Cardiac muscle cell (in vitro differentiated cells and primary cell): Measurements from ENCODE around the gene TRAPPC11. TPM values are rescaled to one million over a fixed set of nuclear protein-coding genes. Genes with fewer than 3 reads are reported as not detected.
A peak's percentile ranks its signal among the peaks of the same experiment; 100 is the strongest.

Source experiments
- DNase-seq, 2 donors: peaks; one replicate each; pipeline versions ENCODE4 v3.0.0 to v3.0.0-alpha.2; 2010 to 2017; ENCODE audit warnings: low read depth in 1 of 2, low spot score in 1 of 2
- H3K27ac ChIP-seq: fragments of 200-600 bp; sonication (generic); 2 replicates; pipeline ENCODE4 v1.5.1; 2016
- H3K27me3 ChIP-seq: fragments of 200-600 bp; sonication (generic); 2 replicates; pipeline ENCODE4 v1.6.0; 2016; ENCODE audit warnings: control low read depth
- H3K36me3 ChIP-seq: fragments of 200-600 bp; sonication (generic); 2 replicates; pipeline ENCODE4 v1.5.1; 2016; ENCODE audit warnings: control low read depth
- H3K4me1 ChIP-seq: fragments of 200-600 bp; sonication (generic); 2 replicates; pipeline ENCODE4 v1.8.1; 2017; ENCODE audit warnings: low read depth, mild to moderate bottlenecking, mixed run types
- H3K4me3 ChIP-seq: fragments of 200-600 bp; sonication (generic); 2 replicates; pipeline ENCODE4 v1.5.1; 2016; ENCODE audit warnings: mild to moderate bottlenecking
- H3K9me3 ChIP-seq: fragments of 200-600 bp; sonication (generic); 2 replicates; pipeline ENCODE4 v1.5.1; 2017; ENCODE audit warnings: low read depth, mild to moderate bottlenecking, control low read depth
- polyA plus RNA-seq: library from polyadenylated mRNA; unstranded; fragments of >200 nt; fragmentation: Nextera tagmentation; extraction: Ambion mirVana; gene quantifications from 2 replicates; pipeline ENCODE4 v1.2.1, GENCODE V29; 2016
- total RNA-seq: library from RNA; depleted of rRNA; stranded (reverse); fragments of >200 nt; gene quantifications from 2 replicates; pipeline ENCODE4 v1.2.3, GENCODE V29; 2016
- TF ChIP-seq, protein P1 (sequence below): IDR thresholded peaks from 2 replicates; pipeline ENCODE4 v1.5.1; 2012; ENCODE audit warnings: low read depth, mild to moderate bottlenecking, low read length

TRAPPC11 gene
- total and polyA plus RNA-seq, 2 experiments from 2014 or later, result 15.8 to 45.7 TPM

DNA sequence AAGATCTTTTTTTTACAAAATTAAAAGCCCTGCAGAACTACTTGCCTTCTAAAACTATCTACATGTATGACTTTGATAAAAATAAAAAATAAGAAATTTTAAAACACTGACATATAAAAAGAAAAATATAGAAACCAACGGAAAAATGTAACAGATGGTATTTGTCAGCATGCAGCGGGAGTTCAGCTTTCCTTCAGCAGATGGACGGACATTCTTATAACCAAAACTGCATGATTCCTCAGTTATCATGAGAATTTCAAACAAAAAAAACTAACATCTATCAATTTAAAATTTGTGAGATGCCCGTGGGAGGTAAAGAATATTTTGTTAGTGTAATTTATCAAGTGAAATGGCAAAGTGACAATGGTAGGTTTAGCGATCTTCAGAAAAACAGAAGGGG, 23.4 kb upstream of the TRAPPC11 start:
- no peak overlapping the region for H3K4me3 ChIP-seq
- no peak overlapping the region for H3K27ac ChIP-seq
- TF ChIP-seq, protein P1, sequence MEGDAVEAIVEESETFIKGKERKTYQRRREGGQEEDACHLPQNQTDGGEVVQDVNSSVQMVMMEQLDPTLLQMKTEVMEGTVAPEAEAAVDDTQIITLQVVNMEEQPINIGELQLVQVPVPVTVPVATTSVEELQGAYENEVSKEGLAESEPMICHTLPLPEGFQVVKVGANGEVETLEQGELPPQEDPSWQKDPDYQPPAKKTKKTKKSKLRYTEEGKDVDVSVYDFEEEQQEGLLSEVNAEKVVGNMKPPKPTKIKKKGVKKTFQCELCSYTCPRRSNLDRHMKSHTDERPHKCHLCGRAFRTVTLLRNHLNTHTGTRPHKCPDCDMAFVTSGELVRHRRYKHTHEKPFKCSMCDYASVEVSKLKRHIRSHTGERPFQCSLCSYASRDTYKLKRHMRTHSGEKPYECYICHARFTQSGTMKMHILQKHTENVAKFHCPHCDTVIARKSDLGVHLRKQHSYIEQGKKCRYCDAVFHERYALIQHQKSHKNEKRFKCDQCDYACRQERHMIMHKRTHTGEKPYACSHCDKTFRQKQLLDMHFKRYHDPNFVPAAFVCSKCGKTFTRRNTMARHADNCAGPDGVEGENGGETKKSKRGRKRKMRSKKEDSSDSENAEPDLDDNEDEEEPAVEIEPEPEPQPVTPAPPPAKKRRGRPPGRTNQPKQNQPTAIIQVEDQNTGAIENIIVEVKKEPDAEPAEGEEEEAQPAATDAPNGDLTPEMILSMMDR, result no peak
- DNase-seq, result peak in 1 of 2 donors; percentile 36
- no peaks in the 10 kb centered on the region for H3K36me3 ChIP-seq
- H3K27me3 ChIP-seq, result no peaks in the 10 kb centered on the region
- peaks cover 5% of the 10 kb centered on the region for H3K4me1 ChIP-seq
- H3K9me3 ChIP-seq, result no peaks in the 10 kb centered on the region

DNA sequence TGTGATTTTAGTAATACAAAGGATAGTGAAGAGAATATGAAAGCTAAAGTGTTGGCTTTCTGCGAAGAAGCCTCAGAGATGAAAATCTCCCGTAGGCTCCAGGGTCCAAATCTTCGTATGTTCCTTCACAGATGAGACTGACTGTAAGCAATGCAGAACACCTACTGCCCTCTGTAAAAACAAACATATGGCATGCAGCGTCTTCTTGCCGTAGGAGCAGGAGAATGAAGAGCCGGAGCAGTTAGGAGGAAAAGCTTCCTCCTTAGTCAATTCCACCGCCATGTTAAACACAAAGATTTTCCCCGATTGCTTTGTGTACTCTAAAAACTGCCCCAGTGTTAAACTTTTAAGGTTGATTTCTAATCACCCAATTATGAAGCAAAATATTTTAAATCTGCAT, 22.6 kb upstream of the TRAPPC11 start:
- Histone ChIP-seq H3K9me3 (no peaks in the 10 kb centered on the region), H3K27me3 (no peaks in the 10 kb centered on the region), H3K27ac (no peak overlapping the region), H3K4me3 (no peak overlapping the region), H3K36me3 (no peaks in the 10 kb centered on the region), H3K4me1 (peaks cover 5% of the 10 kb centered on the region)
- DNase-seq, result no peak
- TF ChIP-seq, protein P1, result no peak

DNA sequence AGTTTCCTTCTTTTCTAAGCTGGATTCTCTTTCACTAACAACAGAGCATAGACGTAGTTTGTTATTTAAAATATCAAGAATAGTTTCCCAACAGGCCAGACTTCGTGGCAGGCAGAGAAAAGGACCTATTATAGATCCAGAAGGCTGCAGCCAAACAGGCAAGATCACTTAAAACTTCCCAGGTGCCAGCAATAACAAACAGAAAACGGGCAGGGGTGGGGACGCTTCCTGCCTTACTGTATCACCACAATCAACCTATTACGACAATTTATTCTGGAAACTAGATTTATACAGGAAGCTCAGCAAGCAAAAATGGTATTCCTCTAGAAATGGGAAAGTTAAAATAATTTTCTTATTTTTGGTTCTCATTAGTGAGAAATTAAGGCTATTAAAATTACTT, 22.2 kb upstream of the TRAPPC11 start:
- no peak overlapping the region for H3K27ac ChIP-seq
- H3K9me3 ChIP-seq, result no peaks in the 10 kb centered on the region
- TF ChIP-seq, protein P1, result no peak
- peak in 1 of 2 donors; percentile 26 for DNase-seq
- no peaks in the 10 kb centered on the region for H3K27me3 ChIP-seq
- no peaks in the 10 kb centered on the region for H3K36me3 ChIP-seq
- H3K4me1 ChIP-seq, result peaks cover 5% of the 10 kb centered on the region
- no peak overlapping the region for H3K4me3 ChIP-seq

DNA sequence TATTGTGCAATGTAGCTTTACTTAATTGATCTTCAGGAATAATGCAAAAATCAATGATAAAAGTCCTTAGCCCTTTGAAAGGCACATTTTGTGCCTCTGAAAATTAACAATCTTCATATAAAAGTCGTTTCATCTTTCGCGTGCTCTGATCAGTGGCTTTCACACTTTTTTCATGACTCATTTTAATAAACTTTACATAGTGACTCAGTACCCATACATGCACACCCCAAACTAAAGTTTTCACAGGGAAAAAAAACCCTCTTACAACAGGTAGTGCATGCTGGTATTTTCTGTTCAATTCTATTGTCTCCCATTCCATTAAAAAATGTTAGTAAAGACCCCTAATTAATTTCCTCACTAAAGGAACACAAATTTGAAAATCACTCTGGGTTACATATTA, 21.6 kb upstream of the TRAPPC11 start:
- H3K9me3 ChIP-seq, result no peaks in the 10 kb centered on the region
- TF ChIP-seq, protein P1, result no peak
- H3K27me3 ChIP-seq, result no peaks in the 10 kb centered on the region
- no peaks in the 10 kb centered on the region for H3K36me3 ChIP-seq
- H3K4me3 ChIP-seq, result no peak overlapping the region
- H3K4me1 ChIP-seq, result peaks cover 5% of the 10 kb centered on the region
- no peak overlapping the region for H3K27ac ChIP-seq
- peak in 1 of 2 donors; percentile 12 for DNase-seq

DNA sequence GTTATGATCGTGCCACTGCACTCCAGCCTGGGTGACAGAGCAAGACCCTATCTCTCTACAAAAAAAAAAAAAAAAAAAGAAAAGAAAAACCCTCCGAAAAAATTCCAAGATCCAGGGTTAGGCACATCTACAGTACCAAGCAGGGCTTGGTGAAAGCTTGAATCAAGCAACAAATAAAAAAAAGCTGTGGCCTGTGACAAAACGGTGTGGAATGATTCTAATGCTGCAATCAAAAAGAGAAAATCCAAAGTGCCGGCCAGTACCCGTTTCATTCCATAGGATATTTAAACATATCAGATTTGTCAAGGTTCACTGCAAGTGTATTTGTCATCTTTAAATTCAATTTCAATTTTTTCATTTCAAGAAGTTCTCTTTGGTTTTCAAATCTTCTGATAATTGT, 20.7 kb upstream of the TRAPPC11 start:
- no peaks in the 10 kb centered on the region for H3K36me3 ChIP-seq
- no peak for DNase-seq
- no peaks in the 10 kb centered on the region for H3K9me3 ChIP-seq
- no peak overlapping the region for H3K4me3 ChIP-seq
- peaks cover 5% of the 10 kb centered on the region for H3K4me1 ChIP-seq
- H3K27ac ChIP-seq, result no peak overlapping the region
- TF ChIP-seq, protein P1, result no peak
- no peaks in the 10 kb centered on the region for H3K27me3 ChIP-seq

DNA sequence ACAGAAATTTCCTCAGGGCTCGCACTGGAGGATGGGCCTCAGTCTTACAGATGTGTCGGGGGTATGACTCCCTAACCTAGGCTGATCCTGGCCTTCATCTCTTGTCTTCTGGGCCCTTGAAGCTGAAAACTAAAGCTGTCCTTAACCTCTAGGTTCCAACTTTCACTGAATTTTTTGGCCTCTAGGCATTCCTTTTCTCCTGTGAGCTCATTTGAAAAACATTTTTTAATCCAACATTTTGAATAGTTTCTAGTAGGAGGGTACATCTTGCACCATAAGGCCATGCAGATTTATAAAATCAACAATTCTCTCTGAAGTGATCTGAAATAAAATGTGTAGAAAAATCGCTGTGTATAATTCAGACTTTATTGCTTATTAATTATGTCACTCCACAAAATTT, 19.8 kb upstream of the TRAPPC11 start:
- Histone ChIP-seq H3K4me1 (peaks cover 2% of the 10 kb centered on the region), H3K4me3 (no peak overlapping the region), H3K9me3 (no peaks in the 10 kb centered on the region), H3K27me3 (no peaks in the 10 kb centered on the region), H3K27ac (no peak overlapping the region), H3K36me3 (no peaks in the 10 kb centered on the region)
- no peak for DNase-seq
- TF ChIP-seq, protein P1, result no peak
